Measurements from ENCODE around the gene PSMC5.
"Not testable (repeated sequence)": the region's sequence is repeated elsewhere in the genome, so short reads cannot be mapped to it uniquely, and the experiment has no call there.

- not testable (repeated sequence) for TF ChIP-seq CTCF, POLR2A (IDR thresholded peaks at IDR 0.05)
These were observed 30.9 kb upstream of the PSMC5 start for GRCh38 chr17:63796375-63796774.
